ENCODE results near the gene RNF144A. TPM values are rescaled to one million over a fixed set of nuclear protein-coding genes. Genes with fewer than 3 reads are reported as not detected.
A peak's percentile ranks its signal among the peaks of the same experiment; 100 is the strongest.

Gene RNF144A
- total and polyA plus RNA-seq, 3 experiments from 2014 or later: 8.3 to 14.9 (median 13.5) TPM

DNA sequence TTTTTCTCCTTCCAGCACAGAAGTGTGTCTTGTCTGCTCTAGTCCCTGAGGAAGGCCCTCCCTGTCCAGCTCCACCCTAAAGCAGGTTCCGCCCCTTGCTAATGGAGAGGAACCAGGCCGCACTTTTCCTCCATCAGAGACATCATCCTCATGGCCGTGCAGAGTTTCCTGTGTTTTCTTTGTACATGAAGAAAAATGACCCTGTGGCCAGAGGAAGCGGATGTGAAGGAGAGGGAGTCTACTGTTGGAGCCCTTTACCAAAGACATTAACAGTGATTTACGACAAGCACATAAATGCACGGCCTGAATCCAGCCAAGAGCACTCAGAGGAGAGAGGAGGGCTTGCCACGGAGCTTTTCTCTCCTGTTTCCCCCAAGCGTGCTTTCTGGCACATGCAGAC lies 109.5 kb downstream of the RNF144A start:
- Mint-ChIP-seq H3K36me3 (peaks cover 4 to 91% (median 30%) of the 10 kb centered on the region in 3 donors), H3K27ac (no peak overlapping the region), H3K4me1 (peaks cover 5 to 7% (median 7%) of the 10 kb centered on the region in 3 donors), H3K9me3 (no peaks in the 10 kb centered on the region), H3K4me3 (no peak overlapping the region), H3K27me3 (peaks cover 0 to 1% of the 10 kb centered on the region in 2 donors)
- H3K4me1 ChIP-seq (ENCODE audit: insufficient read depth, low read length): peaks cover 5% of the 10 kb centered on the region
- H3K27ac ChIP-seq (ENCODE audit: low read depth, low read length): no peak overlapping the region
- CTCF ChIA-PET: no interaction called here
- no peaks in the 10 kb centered on the region for H3K27me3 ChIP-seq (ENCODE audit: insufficient read depth, low read length, poor library complexity, severe bottlenecking)
- POLR2A ChIA-PET: no interaction called here
- H3K4me3 ChIP-seq (ENCODE audit: low read length): no peak overlapping the region
- peaks cover 46% of the 10 kb centered on the region for H3K36me3 ChIP-seq (ENCODE audit: insufficient read depth, low read length)
- no peaks in the 10 kb centered on the region for H3K9me3 ChIP-seq (ENCODE audit: low read length)
- no peak for DNase-seq

DNA sequence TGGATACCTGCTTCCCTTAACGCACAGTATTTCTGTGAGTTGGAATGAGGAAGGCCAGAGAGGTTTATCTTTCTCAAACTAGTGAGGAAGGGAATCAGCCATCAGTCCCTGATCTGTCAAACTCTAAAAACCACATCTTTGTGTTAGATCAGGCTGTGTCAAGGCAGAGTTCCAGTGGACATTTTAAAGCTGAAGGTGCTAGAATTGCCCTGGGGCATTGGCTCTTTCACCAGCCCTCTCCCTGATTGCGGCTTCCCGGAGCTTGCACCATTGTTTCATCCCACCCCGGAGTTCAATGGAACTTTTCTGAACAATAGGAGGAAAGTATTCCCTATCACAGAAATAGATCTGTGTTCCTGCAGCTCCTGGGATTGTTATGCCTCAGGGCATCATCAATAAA lies 110.2 kb downstream of the RNF144A start:
- H3K4me3 Mint-ChIP-seq: no peak overlapping the region
- ChIA-PET CTCF (interaction anchor here (1.4 kb wide), 1 partner anchor 17 kb away, joined by 4 read pairs; no protein-coding TSS in a partner anchor), POLR2A (no interaction called here)
- no peak for DNase-seq
- H3K27me3 Mint-ChIP-seq: peaks cover 0 to 1% of the 10 kb centered on the region in 2 donors
- no peaks in the 10 kb centered on the region for H3K9me3 Mint-ChIP-seq
- peaks cover 42% of the 10 kb centered on the region for H3K36me3 ChIP-seq (ENCODE audit: insufficient read depth, low read length)
- no peak overlapping the region for H3K27ac ChIP-seq (ENCODE audit: low read depth, low read length)
- H3K4me1 Mint-ChIP-seq: peaks cover 8 to 10% (median 10%) of the 10 kb centered on the region in 3 donors
- no peaks in the 10 kb centered on the region for H3K9me3 ChIP-seq (ENCODE audit: low read length)
- H3K27me3 ChIP-seq (ENCODE audit: insufficient read depth, low read length, poor library complexity, severe bottlenecking): no peaks in the 10 kb centered on the region
- H3K4me1 ChIP-seq (ENCODE audit: insufficient read depth, low read length): peaks cover 5% of the 10 kb centered on the region
- H3K36me3 Mint-ChIP-seq: peaks cover 4 to 89% (median 26%) of the 10 kb centered on the region in 3 donors
- no peak overlapping the region for H3K4me3 ChIP-seq (ENCODE audit: low read length)
- H3K27ac Mint-ChIP-seq: no peak overlapping the region

GRCh38 chr2:7027956-7028655 lies 110.9 kb downstream of the RNF144A start:
- DNase-seq: no peak
- ChIA-PET CTCF (interaction anchor here (1.4 kb wide), 1 partner anchor 16 kb away, joined by 4 read pairs; no protein-coding TSS in a partner anchor), POLR2A (no interaction called here)
- Histone ChIP-seq H3K27ac (ENCODE audit: low read depth, low read length) (no peak overlapping the region), H3K4me1 (ENCODE audit: insufficient read depth, low read length) (peaks cover 5% of the 10 kb centered on the region), H3K4me3 (ENCODE audit: low read length) (no peak overlapping the region), H3K27me3 (ENCODE audit: insufficient read depth, low read length, poor library complexity, severe bottlenecking) (no peaks in the 10 kb centered on the region), H3K36me3 (ENCODE audit: insufficient read depth, low read length) (peaks cover 40% of the 10 kb centered on the region), H3K9me3 (ENCODE audit: low read length) (no peaks in the 10 kb centered on the region)
- peaks cover 10 to 11% (median 11%) of the 10 kb centered on the region in 3 donors for H3K4me1 Mint-ChIP-seq
- no peak overlapping the region for H3K4me3 Mint-ChIP-seq
- H3K27me3 Mint-ChIP-seq: peaks cover 0 to 1% of the 10 kb centered on the region in 2 donors
- H3K9me3 Mint-ChIP-seq: no peaks in the 10 kb centered on the region
- peaks cover 4 to 89% (median 25%) of the 10 kb centered on the region in 3 donors for H3K36me3 Mint-ChIP-seq
- peak overlapping the region in 4 of 8 donors; percentile 0 to 64 (median 25) for H3K27ac Mint-ChIP-seq

GRCh38 chr2:7028846-7029245 lies 111.6 kb downstream of the RNF144A start:
- Histone ChIP-seq H3K27me3 (ENCODE audit: insufficient read depth, low read length, poor library complexity, severe bottlenecking) (no peaks in the 10 kb centered on the region), H3K4me1 (ENCODE audit: insufficient read depth, low read length) (peaks cover 5% of the 10 kb centered on the region), H3K36me3 (ENCODE audit: insufficient read depth, low read length) (peaks cover 37% of the 10 kb centered on the region), H3K9me3 (ENCODE audit: low read length) (no peaks in the 10 kb centered on the region), H3K4me3 (ENCODE audit: low read length) (no peak overlapping the region), H3K27ac (ENCODE audit: low read depth, low read length) (no peak overlapping the region)
- no peaks in the 10 kb centered on the region for H3K9me3 Mint-ChIP-seq
- H3K27ac Mint-ChIP-seq: peak overlapping the region in 2 of 8 donors; percentile 11 to 47
- H3K27me3 Mint-ChIP-seq: peaks cover 0 to 1% of the 10 kb centered on the region in 2 donors
- H3K4me1 Mint-ChIP-seq: peaks cover 10 to 11% (median 11%) of the 10 kb centered on the region in 3 donors
- POLR2A ChIA-PET: no interaction called here
- H3K4me3 Mint-ChIP-seq: peak overlapping the region in 1 of 7 donors; percentile 6
- peaks cover 4 to 89% (median 24%) of the 10 kb centered on the region in 3 donors for H3K36me3 Mint-ChIP-seq
- CTCF ChIA-PET: interaction anchor here (1.4 kb wide), 1 partner anchor 16 kb away, joined by 4 read pairs; no protein-coding TSS in a partner anchor
- no peak for DNase-seq

GRCh38 chr2:7029291-7030059 lies 112.3 kb downstream of the RNF144A start:
- H3K4me1 ChIP-seq (ENCODE audit: insufficient read depth, low read length): peaks cover 5% of the 10 kb centered on the region
- POLR2A ChIA-PET: no interaction called here
- no peaks in the 10 kb centered on the region for H3K27me3 ChIP-seq (ENCODE audit: insufficient read depth, low read length, poor library complexity, severe bottlenecking)
- Mint-ChIP-seq H3K4me3 (no peak overlapping the region), H3K4me1 (peaks cover 10 to 11% (median 11%) of the 10 kb centered on the region in 3 donors), H3K9me3 (no peaks in the 10 kb centered on the region), H3K27ac (peak overlapping the region in 3 of 8 donors; percentile 50 to 81 (median 52)), H3K36me3 (peaks cover 4 to 88% (median 24%) of the 10 kb centered on the region in 3 donors), H3K27me3 (peaks cover 0 to 1% of the 10 kb centered on the region in 2 donors)
- no peak overlapping the region for H3K27ac ChIP-seq (ENCODE audit: low read depth, low read length)
- CTCF ChIA-PET: no interaction called here
- H3K36me3 ChIP-seq (ENCODE audit: insufficient read depth, low read length): peaks cover 37% of the 10 kb centered on the region
- no peak overlapping the region for H3K4me3 ChIP-seq (ENCODE audit: low read length)
- H3K9me3 ChIP-seq (ENCODE audit: low read length): no peaks in the 10 kb centered on the region
- no peak for DNase-seq

GRCh38 chr2:7030810-7031209 lies 113.6 kb downstream of the RNF144A start:
- no peak overlapping the region for H3K4me3 Mint-ChIP-seq
- H3K27ac ChIP-seq (ENCODE audit: low read depth, low read length): no peak overlapping the region
- ChIA-PET CTCF (interaction anchor here (0.8 to 1.6 kb wide), 2 partner anchors 133 to 141 kb away, joined by 3 to 4 read pairs; no protein-coding TSS in a partner anchor), POLR2A (no interaction called here)
- peak overlapping the region in 6 of 8 donors; percentile 38 to 92 (median 80) for H3K27ac Mint-ChIP-seq
- H3K4me1 Mint-ChIP-seq: peaks cover 10 to 11% (median 11%) of the 10 kb centered on the region in 3 donors
- H3K9me3 Mint-ChIP-seq: no peaks in the 10 kb centered on the region
- H3K36me3 Mint-ChIP-seq: peaks cover 10 to 92% (median 19%) of the 10 kb centered on the region in 3 donors
- H3K36me3 ChIP-seq (ENCODE audit: insufficient read depth, low read length): peaks cover 32% of the 10 kb centered on the region
- H3K27me3 ChIP-seq (ENCODE audit: insufficient read depth, low read length, poor library complexity, severe bottlenecking): no peaks in the 10 kb centered on the region
- H3K4me1 ChIP-seq (ENCODE audit: insufficient read depth, low read length): peaks cover 5% of the 10 kb centered on the region
- no peak for DNase-seq
- no peak overlapping the region for H3K4me3 ChIP-seq (ENCODE audit: low read length)
- no peaks in the 10 kb centered on the region for H3K9me3 ChIP-seq (ENCODE audit: low read length)
- peaks cover 0 to 1% of the 10 kb centered on the region in 2 donors for H3K27me3 Mint-ChIP-seq

GRCh38 chr2:7031547-7032245 lies 114.5 kb downstream of the RNF144A start:
- POLR2A ChIA-PET: no interaction called here
- H3K4me1 Mint-ChIP-seq: peaks cover 10 to 11% (median 11%) of the 10 kb centered on the region in 3 donors
- H3K27me3 ChIP-seq (ENCODE audit: insufficient read depth, low read length, poor library complexity, severe bottlenecking): no peaks in the 10 kb centered on the region
- H3K27me3 Mint-ChIP-seq: peaks cover 0 to 1% of the 10 kb centered on the region in 2 donors
- no peaks in the 10 kb centered on the region for H3K9me3 Mint-ChIP-seq
- no peaks in the 10 kb centered on the region for H3K9me3 ChIP-seq (ENCODE audit: low read length)
- CTCF ChIA-PET: interaction anchor here (1.1 to 1.6 kb wide), 3 partner anchors 13 to 134 kb away, joined by 3 to 9 read pairs (median 4); no protein-coding TSS in a partner anchor
- no peak overlapping the region for H3K27ac ChIP-seq (ENCODE audit: low read depth, low read length)
- H3K4me3 ChIP-seq (ENCODE audit: low read length): no peak overlapping the region
- H3K4me1 ChIP-seq (ENCODE audit: insufficient read depth, low read length): peaks cover 5% of the 10 kb centered on the region
- peaks cover 32% of the 10 kb centered on the region for H3K36me3 ChIP-seq (ENCODE audit: insufficient read depth, low read length)
- peak overlapping the region; percentile 50 to 92 (median 80) for H3K27ac Mint-ChIP-seq
- H3K36me3 Mint-ChIP-seq: peaks cover 10 to 94% (median 21%) of the 10 kb centered on the region in 3 donors
- H3K4me3 Mint-ChIP-seq: no peak overlapping the region
- peak in 4 of 5 donors; percentile 31 to 69 (median 59) for DNase-seq

Measured in CD8-positive, alpha-beta memory T cell (primary cell).